ENCODE data around the gene ZCCHC14.
"Not testable (repeated sequence)": the region's sequence is repeated elsewhere in the genome, so short reads cannot be mapped to it uniquely, and the experiment has no call there.

Gene ZCCHC14

GRCh38 chr16:87491522-87492290 is 1.1 kb downstream of the ZCCHC14 start:
- Histone ChIP-seq H2BK15ac (ENCODE audit: low read length) (no peak overlapping the region), H2BK120ac (ENCODE audit: low read depth, low read length) (no peak overlapping the region), H3K4me2 (ENCODE audit: insufficient read depth, low read length, poor library complexity, severe bottlenecking) (peak overlapping the region; percentile 91), H3K4me1 (ENCODE audit: control insufficient read depth in 2 of 2, insufficient read depth in 1 of 2, low read depth in 1 of 2, low read length in 2 of 2) (peaks cover 19 to 35% of the 10 kb centered on the region in 2 donors), H3K4me3 (ENCODE audit: low read length in 2 of 2) (peak overlapping the region; percentile 58 to 90), H3K79me1 (ENCODE audit: low read depth, low read length) (peaks cover 12% of the 10 kb centered on the region), H3K36me3 (replicated peaks in 1 of 2; ENCODE audit: control insufficient read depth in 2 of 2, insufficient read depth in 2 of 2, low read length in 2 of 2) (peaks cover 0 to 2% of the 10 kb centered on the region in 2 donors), H3K27me3 (ENCODE audit: control insufficient read depth in 3 of 3, insufficient read depth in 3 of 3, low read depth in 1 of 3, low read length in 3 of 3) (no peaks in the 10 kb centered on the region), H2AFZ (ENCODE audit: low read length) (peak overlapping the region; percentile 17), H3K9me3 (replicated peaks in 1 of 2; ENCODE audit: control insufficient read depth in 2 of 2, insufficient read depth in 1 of 2, low read depth in 1 of 2, low read length in 2 of 2) (no peaks in the 10 kb centered on the region), H2AK5ac (ENCODE audit: low read depth, low read length) (peak overlapping the region; percentile 46), H2BK12ac (ENCODE audit: low read length) (peak overlapping the region; percentile 73), H2BK5ac (ENCODE audit: low read length) (no peak overlapping the region), H4K91ac (ENCODE audit: low read depth, low read length, poor library complexity) (peak overlapping the region; percentile 72), H3K27ac (replicated peaks; ENCODE audit: low read length) (no peak overlapping the region), H3K14ac (ENCODE audit: low read length) (peak overlapping the region; percentile 99), H3K4ac (ENCODE audit: low read length) (no peak overlapping the region), H4K8ac (ENCODE audit: low read depth, low read length) (no peak overlapping the region), H3K9ac (ENCODE audit: low read depth, low read length, poor library complexity) (peak overlapping the region; percentile 91), H3K18ac (ENCODE audit: low read length) (peak overlapping the region; percentile 28), H3K23ac (ENCODE audit: low read depth, low read length, poor library complexity) (peak overlapping the region; percentile 95)
- no CpG with 5 or more reads among the region's 80 CpGs for WGBS, 2 donors (ENCODE audit: extremely low coverage in 2 of 2, insufficient read length in 2 of 2, insufficient replicate concordance in 1 of 2)
- peak; percentile 26 for DNase-seq (ENCODE audit: low spot score)

- not testable (repeated sequence) for H2BK5ac ChIP-seq (ENCODE audit: low read length); H2AK5ac ChIP-seq (ENCODE audit: low read depth, low read length); H2BK120ac ChIP-seq (ENCODE audit: low read depth, low read length); H4K8ac ChIP-seq (ENCODE audit: low read depth, low read length); H3K14ac ChIP-seq (ENCODE audit: low read length); H3K27me3 ChIP-seq (ENCODE audit: control insufficient read depth in 3 of 3, insufficient read depth in 3 of 3, low read depth in 1 of 3, low read length in 3 of 3); H2AFZ ChIP-seq (ENCODE audit: low read length); H2BK12ac ChIP-seq (ENCODE audit: low read length); H3K18ac ChIP-seq (ENCODE audit: low read length); DNase-seq (ENCODE audit: low spot score); H3K4ac ChIP-seq (ENCODE audit: low read length); H4K91ac ChIP-seq (ENCODE audit: low read depth, low read length, poor library complexity); H2BK15ac ChIP-seq (ENCODE audit: low read length); H3K36me3 ChIP-seq (replicated peaks in 1 of 2; ENCODE audit: control insufficient read depth in 2 of 2, insufficient read depth in 2 of 2, low read length in 2 of 2); H3K9me3 ChIP-seq (replicated peaks in 1 of 2; ENCODE audit: control insufficient read depth in 2 of 2, insufficient read depth in 1 of 2, low read depth in 1 of 2, low read length in 2 of 2); H3K27ac ChIP-seq (replicated peaks; ENCODE audit: low read length)
- Histone ChIP-seq H3K9ac (ENCODE audit: low read depth, low read length, poor library complexity) (peak overlapping the region; percentile 63), H3K79me1 (ENCODE audit: low read depth, low read length) (peaks cover 12% of the 10 kb centered on the region), H3K4me1 (ENCODE audit: control insufficient read depth in 2 of 2, insufficient read depth in 1 of 2, low read depth in 1 of 2, low read length in 2 of 2) (peaks cover 19 to 35% of the 10 kb centered on the region in 2 donors), H3K4me3 (ENCODE audit: low read length in 2 of 2) (peak overlapping the region; percentile 58 to 90), H3K23ac (ENCODE audit: low read depth, low read length, poor library complexity) (peak overlapping the region; percentile 95), H3K4me2 (ENCODE audit: insufficient read depth, low read length, poor library complexity, severe bottlenecking) (peak overlapping the region; percentile 91)
- WGBS, 2 donors (ENCODE audit: extremely low coverage in 2 of 2, insufficient read length in 2 of 2, insufficient replicate concordance in 1 of 2): no CpG with 5 or more reads among the region's 45 CpGs
Measured at GRCh38 chr16:87490799-87491521, 1.9 kb downstream of the ZCCHC14 start.

GRCh38 chr16:87490096-87490798 is 2.6 kb downstream of the ZCCHC14 start:
- Histone ChIP-seq H2AFZ (ENCODE audit: low read length) (no peak overlapping the region), H3K9ac (ENCODE audit: low read depth, low read length, poor library complexity) (peak overlapping the region; percentile 21), H3K4ac (ENCODE audit: low read length) (no peak overlapping the region), H2BK120ac (ENCODE audit: low read depth, low read length) (no peak overlapping the region), H3K4me3 (ENCODE audit: low read length in 2 of 2) (peak overlapping the region; percentile 44 to 58), H2BK12ac (ENCODE audit: low read length) (no peak overlapping the region), H2BK5ac (ENCODE audit: low read length) (no peak overlapping the region), H4K91ac (ENCODE audit: low read depth, low read length, poor library complexity) (no peak overlapping the region), H3K14ac (ENCODE audit: low read length) (no peak overlapping the region), H3K27ac (replicated peaks; ENCODE audit: low read length) (no peak overlapping the region), H3K4me1 (ENCODE audit: control insufficient read depth in 2 of 2, insufficient read depth in 1 of 2, low read depth in 1 of 2, low read length in 2 of 2) (peaks cover 19 to 35% of the 10 kb centered on the region in 2 donors), H4K8ac (ENCODE audit: low read depth, low read length) (no peak overlapping the region), H2BK15ac (ENCODE audit: low read length) (no peak overlapping the region), H3K79me1 (ENCODE audit: low read depth, low read length) (peaks cover 14% of the 10 kb centered on the region), H3K9me3 (replicated peaks in 1 of 2; ENCODE audit: control insufficient read depth in 2 of 2, insufficient read depth in 1 of 2, low read depth in 1 of 2, low read length in 2 of 2) (no peaks in the 10 kb centered on the region), H3K18ac (ENCODE audit: low read length) (no peak overlapping the region), H3K23ac (ENCODE audit: low read depth, low read length, poor library complexity) (no peak overlapping the region), H3K36me3 (replicated peaks in 1 of 2; ENCODE audit: control insufficient read depth in 2 of 2, insufficient read depth in 2 of 2, low read length in 2 of 2) (peaks cover 0 to 2% of the 10 kb centered on the region in 2 donors), H2AK5ac (ENCODE audit: low read depth, low read length) (no peak overlapping the region), H3K4me2 (ENCODE audit: insufficient read depth, low read length, poor library complexity, severe bottlenecking) (peak overlapping the region; percentile 91), H3K27me3 (ENCODE audit: control insufficient read depth in 3 of 3, insufficient read depth in 3 of 3, low read depth in 1 of 3, low read length in 3 of 3) (no peaks in the 10 kb centered on the region)
- WGBS, 2 donors (ENCODE audit: extremely low coverage in 2 of 2, insufficient read length in 2 of 2, insufficient replicate concordance in 1 of 2): no CpG with 5 or more reads among the region's 16 CpGs
- no peak for DNase-seq (ENCODE audit: low spot score)
